GM10248 (cell line): ENCODE results near the gene CDC6.

ENCODE experiments used
- CTCF ChIA-PET: fragments of 300-600 bp; sonication (Branson Sonifier 250); formaldehyde crosslinking; extraction: SDS; loops from one replicate; lab custom pipeline; 2021; ENCODE audit warnings: antibody characterized with exemption; lab: Yijun Ruan, JAX
- POLR2A ChIA-PET: fragments of 350-650 bp; sonication (Branson Sonifier 250); formaldehyde crosslinking; extraction: SDS; loops from one replicate; lab custom pipeline; 2020; ENCODE audit warnings: antibody characterized with exemption; lab: Yijun Ruan, JAX
- DNase-seq: peaks from one replicate; pipeline ENCODE4 v3.0.0; 2012; ENCODE audit errors: extremely low spot score
- CTCF ChIP-seq: IDR thresholded peaks from 2 replicates; pipeline ENCODE4 v1.5.1; 2012; ENCODE audit warnings: mild to moderate bottlenecking, low read depth; ENCODE audit errors: extremely low read depth, missing control alignments, control extremely low read depth

Gene CDC6

GRCh38 chr17:40352779-40353394 is 65.2 kb downstream of the CDC6 start:
- ChIA-PET CTCF (interaction anchor here (1.3 to 20.0 kb wide), 11 partner anchors 11 to 196 kb away, joined by 3 to 604 read pairs (median 19); partner anchors contain the start of genes GJD3, RARA and TOP2A), POLR2A (interaction anchor here (0.6 kb wide), 1 partner anchor 18 kb away, joined by 5 read pairs; no protein-coding TSS in a partner anchor)
- no peak for TF ChIP-seq CTCF
- DNase-seq, result no peak
